HG03469 (cell line): Measurements from ENCODE around the gene SPTB.

Experiments used
- ATAC-seq: cut with Tn5 transposase; IDR thresholded peaks from one replicate; pipeline ENCODE4 v1.9.1; 2021; ENCODE audit warnings: mild to moderate bottlenecking, moderate library complexity, moderate number of reproducible peaks; ENCODE audit not compliant: unreplicated experiment

The SPTB gene

DNA sequence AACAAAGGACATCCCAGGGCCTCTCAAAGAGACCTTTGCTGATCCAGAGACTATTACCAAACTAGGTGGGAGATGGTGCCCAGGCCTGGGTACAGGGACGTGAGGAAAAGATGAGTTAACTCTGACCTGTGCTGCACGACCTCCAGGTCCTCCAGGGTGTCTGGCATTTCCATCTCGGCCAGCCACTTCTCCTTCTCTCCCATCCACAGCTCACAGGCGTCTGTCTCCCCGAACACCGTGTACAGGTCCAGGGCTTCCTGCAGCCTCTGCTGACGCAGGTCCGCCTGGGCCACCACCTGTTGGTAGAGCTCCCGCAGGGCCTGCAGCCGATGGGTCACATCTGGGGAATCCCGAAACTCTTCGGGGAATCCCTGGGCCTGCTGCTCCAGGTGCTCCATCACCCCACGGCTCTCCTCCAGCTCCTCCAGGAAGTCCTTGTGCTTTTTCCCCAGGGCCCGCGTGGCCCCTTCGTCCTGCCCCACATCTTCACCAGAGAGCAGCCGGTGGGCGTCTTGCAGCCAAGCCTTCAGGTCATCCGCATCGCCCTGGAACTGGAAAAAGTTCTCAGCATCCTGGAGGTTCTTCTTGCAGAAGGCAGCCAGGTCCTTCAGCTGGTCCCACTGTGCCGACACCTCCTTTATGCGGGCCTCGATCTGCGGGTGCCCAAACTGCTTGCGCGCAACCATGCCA, 86.7 kb downstream of the SPTB start:
- no peak for ATAC-seq

DNA sequence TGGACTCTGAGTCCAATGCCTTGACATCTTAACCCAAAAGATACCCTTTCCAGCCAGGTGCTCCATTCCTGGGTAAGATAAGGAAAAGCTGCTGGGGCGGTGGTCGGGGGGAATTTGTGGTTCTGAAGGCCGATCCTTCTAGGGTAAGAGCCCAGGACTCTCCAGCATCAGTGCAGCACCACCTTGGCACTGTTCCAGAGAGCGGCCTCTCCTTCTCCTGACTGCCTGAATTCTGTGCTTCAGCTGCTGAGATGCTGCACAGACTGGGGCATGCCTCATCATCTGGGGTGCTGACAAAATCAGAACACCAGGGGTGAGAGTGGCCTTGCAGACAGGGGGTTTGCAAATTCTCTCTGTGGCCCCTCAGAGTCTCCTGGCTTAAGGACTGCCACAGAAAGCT, 87.5 kb downstream of the SPTB start:
- ATAC-seq = no peak

DNA sequence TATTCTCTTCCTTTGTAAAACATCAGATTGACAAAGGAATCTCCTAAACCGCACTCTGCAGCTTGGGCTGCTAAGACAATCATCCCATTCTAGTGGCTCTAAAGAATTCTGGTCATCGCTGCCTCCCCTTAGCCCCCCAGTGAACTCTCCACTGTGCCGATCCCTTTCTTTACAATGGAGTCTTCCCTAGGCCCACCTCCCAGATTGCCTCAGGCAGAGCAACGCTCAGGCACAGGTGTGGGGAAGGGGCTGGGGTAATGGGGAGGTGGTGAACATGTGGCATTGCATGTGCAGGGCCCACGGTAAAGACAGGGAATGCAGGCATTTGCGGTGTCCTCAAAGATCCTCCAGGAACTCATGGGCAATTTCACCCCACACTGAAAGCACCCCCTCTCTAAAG, 89.2 kb downstream of the SPTB start:
- no peak for ATAC-seq

DNA sequence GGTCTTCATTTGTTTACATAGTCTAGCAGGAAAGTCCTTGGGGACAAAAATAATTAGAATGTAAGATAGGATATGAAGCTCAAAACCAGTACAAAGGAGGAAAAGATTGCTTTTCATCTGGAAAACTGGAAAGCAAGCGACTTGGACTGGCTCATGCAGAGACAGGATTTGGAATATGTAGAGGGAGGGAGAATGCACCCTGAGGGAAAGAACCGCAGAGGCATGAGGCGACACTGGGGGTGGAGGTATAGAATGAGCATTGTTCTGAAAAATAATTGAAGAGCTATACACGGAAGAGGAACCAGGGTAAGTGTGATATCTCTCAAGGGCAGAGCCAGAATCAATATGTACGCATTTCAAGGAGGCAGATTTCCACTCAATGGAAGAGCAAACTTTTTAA, 90.0 kb downstream of the SPTB start:
- no peak for ATAC-seq

DNA sequence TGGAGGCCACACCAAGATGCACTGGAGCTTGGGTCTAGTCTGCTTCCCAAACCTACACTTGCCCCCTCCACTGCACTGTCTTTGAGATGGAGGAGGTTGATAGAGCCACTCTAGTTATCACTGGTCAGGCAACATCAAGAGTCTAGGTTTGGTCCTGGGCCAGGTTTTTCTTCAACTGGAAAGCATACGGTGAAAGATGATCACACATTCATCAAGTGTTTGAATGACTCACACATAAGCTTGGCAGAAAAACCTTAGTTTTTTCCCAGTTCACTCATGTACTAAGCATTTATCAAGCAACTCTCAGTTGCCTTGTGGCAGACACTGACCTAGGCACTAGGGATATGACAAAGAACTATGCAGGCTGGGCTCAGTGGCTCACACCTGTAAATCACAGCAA, 91.0 kb downstream of the SPTB start:
- ATAC-seq = no peak

DNA sequence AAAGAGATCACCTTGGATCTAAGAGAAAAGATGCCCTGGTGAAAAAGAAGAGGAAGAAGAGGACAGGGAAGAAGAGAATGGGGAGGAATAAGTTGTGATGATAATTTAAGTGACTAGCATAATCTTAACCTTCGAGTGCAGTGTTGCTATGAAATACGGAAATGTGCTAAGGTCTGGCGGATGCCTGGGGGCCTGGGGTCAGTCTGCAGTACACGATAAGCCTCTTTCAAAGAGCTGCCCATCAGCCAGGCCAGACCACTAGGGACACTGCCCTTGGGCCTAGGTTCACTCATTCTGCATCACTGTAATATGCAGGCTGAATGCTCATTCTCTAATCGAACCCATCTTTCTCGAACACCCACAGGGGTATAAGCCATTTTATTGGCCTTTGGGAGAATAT, 92.1 kb downstream of the SPTB start:
- ATAC-seq = no peak

DNA sequence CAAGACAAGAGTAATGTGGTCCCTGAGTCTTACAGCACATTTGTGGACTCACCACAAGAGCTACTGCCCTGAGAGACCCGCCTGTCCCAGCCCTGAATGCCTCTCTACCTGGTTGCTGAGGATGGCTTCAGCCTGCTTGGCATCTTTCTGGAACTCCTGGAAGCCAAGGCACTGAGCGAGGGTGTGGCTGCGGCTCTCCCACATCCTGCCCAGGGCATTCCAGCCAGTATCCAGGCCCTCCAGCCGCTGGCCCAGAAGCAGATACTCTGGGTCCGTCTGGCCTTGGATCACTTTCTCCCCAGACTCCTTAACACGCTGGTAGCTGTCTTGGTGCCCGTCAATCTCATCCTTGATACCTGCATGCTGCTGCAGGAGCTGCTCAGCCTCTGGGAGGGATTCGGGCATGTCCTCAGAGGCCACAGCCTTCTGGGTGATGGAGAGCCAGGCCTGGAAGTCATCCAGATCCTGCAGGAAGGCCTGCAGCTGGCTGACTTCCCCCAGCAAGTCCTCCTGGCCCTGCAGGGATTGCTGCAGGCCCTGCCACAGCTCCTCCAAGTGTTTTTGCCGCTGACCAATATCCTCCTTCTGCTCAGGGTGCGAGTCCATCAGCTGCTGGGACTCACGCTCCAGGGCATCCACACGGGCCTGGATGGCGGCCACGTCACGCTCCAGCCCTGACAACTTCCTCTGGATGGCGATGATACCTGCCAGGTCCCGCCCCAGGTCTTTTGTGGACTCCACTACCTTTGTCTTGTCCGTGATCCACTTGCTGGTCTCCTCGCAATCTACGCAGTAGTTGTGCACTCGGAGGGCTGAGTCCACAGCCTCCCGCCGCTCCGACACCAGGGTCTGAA, 93.2 kb downstream of the SPTB start:
- no peak for ATAC-seq

DNA sequence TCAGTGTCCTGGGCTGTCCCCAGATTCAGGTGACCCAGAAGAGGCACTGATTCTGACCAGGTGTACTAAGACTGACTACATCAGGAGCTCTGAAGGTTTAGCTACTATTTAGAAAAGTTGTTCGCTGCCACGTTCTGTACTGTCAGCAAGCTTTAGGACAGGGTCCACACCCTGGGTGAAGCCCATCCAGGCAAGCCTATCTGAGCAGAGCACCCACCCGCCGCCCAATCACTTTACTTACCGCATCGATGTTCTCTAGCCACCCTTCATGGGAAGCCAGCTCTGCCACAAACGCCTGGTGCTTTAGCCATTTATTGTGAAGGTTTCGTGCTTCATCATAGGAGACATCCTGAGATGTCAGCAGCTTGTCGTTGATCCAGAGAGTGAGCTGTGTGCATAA, 95.7 kb downstream of the SPTB start:
- no peak for ATAC-seq

DNA sequence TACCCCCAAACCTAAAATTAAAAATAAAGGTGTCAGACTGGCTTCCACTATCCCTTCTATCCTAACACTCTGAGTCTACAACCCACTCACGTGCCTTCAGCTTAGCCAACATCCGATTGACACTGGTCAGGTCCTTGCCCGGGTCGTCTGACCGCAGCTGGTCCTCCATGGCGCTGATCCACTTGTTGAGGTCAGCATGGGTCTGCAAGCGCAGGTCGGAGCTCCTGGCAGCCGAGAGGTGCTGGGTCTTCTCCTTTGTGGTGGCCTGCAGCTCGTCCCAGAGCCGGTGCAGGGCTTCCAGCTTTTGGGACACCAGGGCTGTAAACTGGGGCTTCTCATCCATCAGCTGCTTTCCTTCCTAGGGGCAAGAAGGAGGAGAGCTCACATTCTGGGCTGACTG, 97.5 kb downstream of the SPTB start:
- ATAC-seq = no peak

DNA sequence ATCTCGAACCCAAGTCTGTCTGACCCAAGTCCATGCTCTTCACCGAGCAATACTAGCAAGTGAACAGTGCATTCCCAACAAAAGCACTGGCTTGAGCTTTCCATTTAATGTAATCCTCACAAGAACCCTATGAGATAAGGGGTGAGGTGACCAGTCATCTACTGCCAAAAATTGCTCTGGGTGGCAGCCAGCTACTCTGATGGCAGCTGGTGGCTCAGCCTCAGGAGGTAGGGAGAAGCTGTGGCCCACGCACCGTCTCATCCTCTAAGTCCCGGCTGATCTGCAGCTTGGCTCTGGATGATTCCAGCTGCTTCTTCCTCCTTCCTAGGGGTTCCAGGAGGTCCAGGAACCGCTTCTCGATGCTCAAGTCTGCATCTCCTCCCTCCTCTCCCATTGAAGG, 100.2 kb downstream of the SPTB start:
- ATAC-seq = no peak

DNA sequence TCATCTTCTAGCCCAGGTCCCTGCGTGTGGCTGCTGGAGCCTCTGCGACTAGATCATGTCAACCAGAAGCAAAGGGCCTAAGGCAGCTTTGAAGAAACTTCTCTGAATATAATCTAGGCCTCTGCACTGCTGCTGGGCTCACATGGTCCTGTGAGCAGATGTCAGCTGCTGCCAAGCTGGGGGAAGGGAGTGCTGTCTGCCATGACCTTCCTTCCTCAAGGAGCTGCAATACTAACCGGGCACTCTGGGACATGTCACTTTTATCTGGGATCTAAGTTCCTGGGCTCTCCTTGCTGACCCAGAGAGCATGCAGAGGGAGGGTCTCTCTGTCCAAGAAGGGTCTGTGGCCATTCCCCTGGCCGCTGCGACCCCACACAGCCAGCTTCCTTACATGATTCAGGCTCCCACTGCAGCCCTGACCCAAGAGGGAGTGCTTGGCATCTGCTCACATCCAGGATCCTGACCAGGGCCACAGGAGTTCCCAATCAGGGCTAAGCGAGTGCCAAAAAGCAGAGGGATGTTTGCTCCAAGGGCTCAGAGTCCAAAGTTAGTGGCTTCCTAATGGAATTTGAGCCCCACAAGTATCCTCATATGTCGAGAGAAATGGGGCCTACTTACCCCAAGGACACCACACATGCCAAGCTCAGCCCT, 101.5 kb downstream of the SPTB start:
- no peak for ATAC-seq

DNA sequence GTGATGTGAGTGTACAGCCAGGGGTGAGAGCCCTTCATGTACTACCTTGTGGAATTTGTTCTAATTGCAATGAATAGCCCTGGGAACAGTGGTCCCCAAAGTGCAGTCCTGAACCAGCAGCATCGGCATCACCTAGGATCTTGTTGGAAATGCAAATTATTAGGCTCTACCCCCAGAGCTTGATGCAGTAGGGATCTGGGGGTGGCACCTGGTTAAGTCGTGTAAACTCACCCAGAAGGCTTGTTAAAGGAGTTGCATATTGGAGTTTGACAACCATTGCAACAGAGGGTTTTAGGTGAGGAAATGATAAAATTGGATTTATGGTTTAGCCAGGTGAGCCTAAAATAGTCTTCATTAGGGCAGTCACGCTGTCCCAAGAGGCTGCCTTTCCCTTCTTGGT, 102.2 kb downstream of the SPTB start:
- ATAC-seq = no peak

DNA sequence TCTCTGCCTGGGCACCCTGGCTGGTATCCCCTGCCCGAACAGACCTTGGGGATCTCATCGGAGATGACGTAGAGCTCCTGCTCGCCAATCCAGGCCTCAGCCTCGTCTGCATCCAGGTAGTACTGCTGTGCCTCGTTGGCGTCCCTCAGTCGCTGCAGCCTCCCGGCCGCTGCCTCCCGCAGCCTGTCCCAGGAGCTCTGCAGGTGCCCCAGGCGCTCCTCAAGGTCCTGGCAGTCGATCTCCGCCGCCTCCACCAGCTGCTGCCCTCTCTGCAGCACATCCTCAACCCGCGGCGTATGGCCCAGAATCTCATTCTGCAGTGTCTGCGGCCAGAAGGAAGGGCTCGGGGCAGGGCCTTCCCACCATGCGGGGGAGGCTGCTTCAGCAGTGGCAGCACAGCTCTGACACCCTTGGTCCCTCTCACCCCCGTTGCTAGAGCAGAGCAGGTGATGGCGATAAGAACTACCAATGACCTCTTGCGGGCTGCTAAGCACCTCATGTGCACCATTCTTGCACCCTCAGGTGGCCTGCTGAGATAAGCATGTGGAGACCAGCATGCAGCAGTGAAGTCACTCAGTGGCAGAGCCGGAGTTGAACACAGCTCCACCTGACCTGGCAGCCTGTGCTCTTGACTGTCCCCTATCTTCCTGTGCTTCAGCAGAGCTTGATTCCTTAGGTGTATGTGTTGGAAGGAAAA, 104.5 kb downstream of the SPTB start:
- no peak for ATAC-seq

DNA sequence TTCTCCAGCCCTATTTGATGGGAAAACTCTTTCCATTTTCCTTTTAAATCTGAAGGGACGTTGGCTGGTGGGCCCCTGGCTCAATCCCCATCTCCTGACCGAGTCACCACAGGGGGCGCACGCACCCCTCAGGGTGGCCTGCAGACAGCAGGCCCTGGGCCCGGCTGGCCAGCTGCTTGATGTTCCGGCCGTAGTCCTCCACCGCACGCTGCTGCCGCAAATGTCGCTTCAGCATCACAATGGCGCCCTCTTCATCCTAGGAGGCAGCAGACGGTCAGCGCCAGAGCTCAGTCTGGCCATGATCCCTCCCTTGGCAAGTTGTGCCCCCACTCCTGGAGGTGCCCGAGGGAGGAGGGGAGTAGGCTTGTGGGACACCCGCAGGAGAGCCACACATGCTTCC, 105.4 kb downstream of the SPTB start:
- no peak for ATAC-seq

DNA sequence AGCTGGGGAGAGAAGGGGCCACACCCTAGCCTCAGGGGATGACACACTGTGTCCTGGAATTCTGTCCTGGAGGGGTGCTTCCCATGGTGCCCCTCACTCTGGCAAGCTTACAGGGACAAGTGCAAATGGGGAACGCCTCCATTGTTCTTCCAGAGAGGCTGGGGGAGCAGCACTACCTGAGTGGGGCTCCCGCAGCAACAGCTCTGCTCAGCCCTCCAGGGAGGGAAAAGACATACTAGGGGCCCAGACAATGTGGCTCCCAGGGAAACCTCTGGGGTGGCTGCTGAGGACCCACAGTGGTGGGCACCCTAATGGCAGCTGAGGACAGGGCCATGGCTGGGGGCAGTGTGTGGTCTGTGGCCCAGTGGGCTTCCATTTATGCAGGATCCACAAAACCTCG, 106.1 kb downstream of the SPTB start:
- ATAC-seq = no peak

DNA sequence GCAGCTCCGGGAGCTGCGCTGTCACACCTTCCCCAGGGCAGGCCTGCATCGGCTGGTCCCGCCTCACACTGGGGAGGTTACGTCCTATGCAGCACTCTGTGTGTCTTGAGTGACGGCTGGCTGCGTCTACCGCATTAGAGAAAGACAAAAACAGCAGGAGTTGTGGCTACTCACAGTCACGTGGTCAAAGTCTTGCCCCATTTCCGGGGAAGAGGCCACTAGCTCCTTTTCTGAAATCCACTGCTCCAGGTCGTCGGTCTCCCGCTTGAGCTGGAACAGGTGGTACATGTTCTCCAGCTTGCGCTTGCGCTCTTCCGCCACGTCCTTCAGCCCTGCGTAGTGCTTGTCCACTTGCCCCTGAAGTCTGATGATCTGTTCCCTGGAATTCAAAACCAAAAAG, 106.7 kb downstream of the SPTB start:
- no peak for ATAC-seq

DNA sequence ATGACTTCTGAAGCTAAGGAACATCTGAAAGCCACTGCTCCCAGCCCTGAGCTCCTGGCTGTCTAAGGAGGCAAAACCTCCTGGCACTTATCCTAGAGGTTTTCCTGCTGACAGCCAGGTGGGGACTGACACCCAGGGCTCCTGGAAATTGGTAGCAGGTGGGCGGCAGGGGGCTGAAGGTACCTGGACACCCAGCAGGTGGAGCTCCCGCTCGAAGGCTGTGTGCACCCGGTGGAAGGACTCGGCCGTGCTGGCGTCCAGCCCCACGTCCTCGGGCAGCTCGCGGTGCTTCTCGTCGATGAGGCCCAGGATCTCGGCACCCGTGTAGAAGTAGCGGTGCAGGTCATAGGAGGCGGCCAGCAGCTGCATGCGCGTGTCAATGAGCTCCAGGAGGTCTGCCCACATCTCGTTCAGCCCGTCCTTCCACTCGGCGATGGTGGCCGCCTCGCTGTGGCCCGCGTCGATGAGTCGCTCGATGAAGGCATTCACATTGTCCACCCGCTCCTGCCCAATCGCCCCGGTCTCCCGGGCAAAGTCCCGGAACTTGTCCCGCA, 107.2 kb downstream of the SPTB start:
- no peak for ATAC-seq

DNA sequence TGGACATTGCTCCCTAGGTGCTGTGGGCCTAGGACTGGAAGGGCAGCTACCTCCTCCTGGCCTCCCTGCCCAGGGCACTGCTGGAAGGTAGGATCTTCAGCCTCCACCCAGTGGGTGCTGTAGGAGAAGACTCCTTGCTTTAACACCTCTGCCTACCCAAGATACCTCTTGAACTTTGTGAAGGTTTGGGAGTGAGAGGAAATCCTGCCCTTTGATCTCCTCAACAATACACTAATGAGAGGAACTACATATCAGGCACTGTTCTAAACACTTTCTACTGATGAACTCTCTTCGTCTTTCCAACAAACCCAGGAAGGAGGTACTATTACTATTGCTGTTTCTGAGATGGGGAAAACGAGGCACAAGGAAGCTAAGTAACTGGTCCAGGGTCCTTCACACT, 108.5 kb downstream of the SPTB start:
- ATAC-seq = no peak

DNA sequence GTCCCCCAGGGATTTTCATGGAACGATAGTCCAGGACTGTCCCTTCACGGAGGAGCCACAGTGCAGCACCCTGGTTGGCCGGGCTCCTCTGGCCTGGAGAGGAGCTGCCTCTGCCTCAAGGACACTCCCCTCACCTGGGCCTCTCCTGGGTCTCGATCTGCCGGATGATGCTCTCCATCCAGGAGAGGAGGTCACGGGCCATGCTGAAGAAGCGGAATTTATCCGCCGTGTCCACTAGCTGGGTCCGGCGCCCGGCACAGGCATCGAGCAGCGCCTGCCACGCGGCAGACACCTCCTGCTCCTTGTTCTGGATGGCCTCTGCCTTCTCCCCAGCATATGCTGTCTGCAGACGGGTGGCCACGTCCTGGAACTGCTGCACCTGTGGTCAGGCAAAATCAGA, 109.0 kb downstream of the SPTB start:
- ATAC-seq = no peak

DNA sequence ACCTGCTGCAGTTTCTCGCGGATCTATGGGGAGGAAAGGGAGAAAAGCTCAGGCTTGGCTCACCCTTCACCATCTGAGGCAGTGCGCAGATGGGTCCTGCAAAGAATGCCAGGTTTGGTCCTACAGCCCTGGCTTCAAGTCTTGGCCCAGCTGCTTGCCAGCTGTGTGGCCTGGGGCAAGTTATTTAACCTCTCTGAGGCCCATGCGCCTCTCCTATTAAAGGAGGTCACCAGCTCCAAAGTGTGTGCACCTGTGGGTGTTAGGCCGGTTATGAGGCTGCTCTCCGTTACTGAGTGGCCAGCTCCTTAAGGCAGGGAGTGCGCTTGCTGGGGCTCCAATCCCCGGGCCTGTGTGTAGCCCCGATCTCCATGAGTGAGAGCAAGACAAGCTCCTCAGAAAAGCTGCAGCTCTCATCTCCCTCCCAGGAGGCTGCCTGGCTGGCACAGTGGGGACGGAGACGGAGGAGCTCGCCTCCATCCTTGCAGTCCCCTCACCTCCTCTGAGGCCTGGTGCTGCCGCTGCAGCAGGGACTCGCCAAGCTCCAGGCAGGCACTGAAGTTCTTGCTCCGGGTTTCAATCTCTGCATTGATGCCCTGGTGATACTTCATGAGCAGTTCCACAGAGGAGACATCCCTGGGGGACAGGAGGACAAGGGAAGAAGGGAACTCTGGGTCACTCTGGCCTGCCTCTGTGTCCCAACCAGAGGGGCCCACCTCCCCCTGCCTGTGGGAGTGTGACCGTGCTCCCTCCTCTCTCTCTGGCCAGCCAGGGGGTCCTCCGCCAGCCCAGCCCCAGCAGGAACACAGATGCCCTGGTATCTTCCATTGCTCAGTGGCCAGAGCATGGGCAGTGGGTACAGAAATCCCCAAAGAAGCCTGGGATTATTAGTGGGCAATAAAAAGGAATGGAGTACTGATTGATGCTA, 110.3 kb downstream of the SPTB start:
- no peak for ATAC-seq
